Upper lobe of left lung (tissue), 4 donors: ENCODE measurements around the gene ARG1.

Experiments used
- EP300 ChIP-seq, 4 donors: sonication (generic); formaldehyde crosslinking; IDR thresholded peaks; one replicate each; pipeline ENCODE4 v1.5.1; 2017; ENCODE audit warnings: antibody characterized with exemption in 4 of 4, control low read depth in 2 of 4
- POLR2A ChIP-seq, 4 donors: fragments of 450-650 bp; IDR thresholded peaks; one replicate each; pipeline ENCODE4 v1.5.1; 2016 to 2017; ENCODE audit warnings: antibody characterized with exemption in 4 of 4, mild to moderate bottlenecking in 2 of 4
- TF ChIP-seq, protein P1 (sequence below), 6 experiments: fragments of 450-650 bp in 4 of 6; fragments of 200-600 bp in 2 of 6; sonication (generic) in 2 of 6; IDR thresholded peaks; one replicate each; pipeline ENCODE4 v1.5.1; 2016 to 2019; ENCODE audit warnings: antibody characterized with exemption in 6 of 6

DNA sequence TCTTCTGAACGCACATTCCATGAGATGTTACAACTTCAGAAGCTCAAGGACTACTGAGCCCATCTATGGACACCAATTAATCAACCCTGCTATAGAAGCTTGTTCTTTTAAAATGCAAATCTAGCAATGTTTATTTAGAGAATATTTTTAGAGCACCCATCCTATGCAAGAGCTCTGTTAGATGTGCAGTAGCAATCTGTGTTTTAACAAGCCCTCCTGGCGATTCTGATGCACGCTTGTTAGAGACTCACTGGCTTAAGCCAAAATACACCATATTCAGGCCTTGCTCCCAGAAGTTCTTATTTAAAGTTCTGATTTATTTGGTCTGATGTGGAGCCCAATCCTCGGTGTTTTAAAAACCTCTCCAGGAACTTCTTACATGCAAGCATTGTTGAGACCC lies 21.1 kb upstream of the ARG1 start:
- TF ChIP-seq POLR2A (IDR thresholded peaks at IDR 0.05) (no peak), EP300 (IDR thresholded peaks at IDR 0.05) (no peak)
- TF ChIP-seq, protein P1, sequence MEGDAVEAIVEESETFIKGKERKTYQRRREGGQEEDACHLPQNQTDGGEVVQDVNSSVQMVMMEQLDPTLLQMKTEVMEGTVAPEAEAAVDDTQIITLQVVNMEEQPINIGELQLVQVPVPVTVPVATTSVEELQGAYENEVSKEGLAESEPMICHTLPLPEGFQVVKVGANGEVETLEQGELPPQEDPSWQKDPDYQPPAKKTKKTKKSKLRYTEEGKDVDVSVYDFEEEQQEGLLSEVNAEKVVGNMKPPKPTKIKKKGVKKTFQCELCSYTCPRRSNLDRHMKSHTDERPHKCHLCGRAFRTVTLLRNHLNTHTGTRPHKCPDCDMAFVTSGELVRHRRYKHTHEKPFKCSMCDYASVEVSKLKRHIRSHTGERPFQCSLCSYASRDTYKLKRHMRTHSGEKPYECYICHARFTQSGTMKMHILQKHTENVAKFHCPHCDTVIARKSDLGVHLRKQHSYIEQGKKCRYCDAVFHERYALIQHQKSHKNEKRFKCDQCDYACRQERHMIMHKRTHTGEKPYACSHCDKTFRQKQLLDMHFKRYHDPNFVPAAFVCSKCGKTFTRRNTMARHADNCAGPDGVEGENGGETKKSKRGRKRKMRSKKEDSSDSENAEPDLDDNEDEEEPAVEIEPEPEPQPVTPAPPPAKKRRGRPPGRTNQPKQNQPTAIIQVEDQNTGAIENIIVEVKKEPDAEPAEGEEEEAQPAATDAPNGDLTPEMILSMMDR (IDR thresholded peaks at IDR 0.05), result no peak
